HepG2 (cell line): ENCODE results near the gene BFSP1. TPM values are rescaled to one million over a fixed set of nuclear protein-coding genes. Genes with fewer than 3 reads are reported as not detected.
A peak's percentile ranks its signal among the peaks of the same experiment; 100 is the strongest.

Source experiments
- SAFB2 ChIP-seq: sonication (generic); formaldehyde crosslinking; IDR thresholded peaks from 2 replicates; pipeline ENCODE4 v1.5.1; 2020; ENCODE audit warnings: missing genetic modification reagents, low read depth, mild to moderate bottlenecking, borderline replicate concordance
- SRSF1 ChIP-seq: fragments of 200-400 bp; formaldehyde crosslinking; optimal IDR thresholded peaks from 2 replicates; pipeline ENCODE3; 2017; ENCODE audit warnings: mild to moderate bottlenecking, low read depth, low read length, moderate library complexity
- THAP11 ChIP-seq: IDR thresholded peaks from 2 replicates; pipeline ENCODE4 v1.6.1; 2016; ENCODE audit warnings: missing biosample characterization, missing genetic modification reagents
- ZNF264 ChIP-seq: sonication (generic); formaldehyde crosslinking; IDR thresholded peaks from 2 replicates; pipeline ENCODE4 v1.4.0; 2020; ENCODE audit warnings: missing genetic modification reagents
- ZNF766 ChIP-seq: sonication (generic); formaldehyde crosslinking; IDR thresholded peaks from 2 replicates; pipeline ENCODE4 v1.5.0; 2020; ENCODE audit warnings: missing genetic modification reagents, borderline replicate concordance
- polyA plus RNA-seq, 8 experiments: library from polyadenylated mRNA; depleted of rRNA in 3 of 8; stranded (reverse) in 7 of 8; unstranded in 1 of 8; fragments of >200 nt; fragmentation: Illumina TruSeq in 4 of 8; extraction: Trizol in 4 of 8; gene quantifications; 2 replicates each; pipeline versions ENCODE4 v1.2.1 to v1.2.3, GENCODE V29; 2011 to 2016; ENCODE audit warnings: low read depth in 4 of 8, missing spikeins in 1 of 8, mixed read lengths in 1 of 8; ENCODE audit not compliant: insufficient read depth in 1 of 8
- total RNA-seq, 5 experiments: library from RNA; depleted of rRNA; stranded (reverse); fragments of >200 nt; fragmentation: Illumina TruSeq; extraction: Trizol; gene quantifications; 2 replicates each; pipeline ENCODE4 v1.2.3, GENCODE V29; 2016; ENCODE audit warnings: low read depth in 1 of 5
- TF ChIP-seq, protein P1 (sequence below): sonication (generic); formaldehyde crosslinking; IDR thresholded peaks from 2 replicates; pipeline ENCODE4 v1.4.0; 2020; ENCODE audit warnings: mild to moderate bottlenecking, missing genetic modification reagents
- TF ChIP-seq, protein P2 (sequence below): sonication (generic); formaldehyde crosslinking; IDR thresholded peaks from 2 replicates; pipeline ENCODE4 v1.4.0; 2020; ENCODE audit warnings: missing genetic modification reagents, borderline replicate concordance
- TF ChIP-seq, protein P3 (sequence below): sonication (generic); formaldehyde crosslinking; IDR thresholded peaks from 2 replicates; pipeline ENCODE4 v1.4.0; 2020; ENCODE audit warnings: mild to moderate bottlenecking, missing genetic modification reagents
- TF ChIP-seq, protein P4 (sequence below): IDR thresholded peaks from 2 replicates; pipeline ENCODE4 v1.4.0; 2020; ENCODE audit warnings: mild to moderate bottlenecking, missing genetic modification reagents

The BFSP1 gene
- total and polyA plus RNA-seq, 2 of the 13 experiments (the other 11 are each of a cell fraction or from before 2014, with no cell fraction given) = 0.22 to 0.26 TPM

DNA sequence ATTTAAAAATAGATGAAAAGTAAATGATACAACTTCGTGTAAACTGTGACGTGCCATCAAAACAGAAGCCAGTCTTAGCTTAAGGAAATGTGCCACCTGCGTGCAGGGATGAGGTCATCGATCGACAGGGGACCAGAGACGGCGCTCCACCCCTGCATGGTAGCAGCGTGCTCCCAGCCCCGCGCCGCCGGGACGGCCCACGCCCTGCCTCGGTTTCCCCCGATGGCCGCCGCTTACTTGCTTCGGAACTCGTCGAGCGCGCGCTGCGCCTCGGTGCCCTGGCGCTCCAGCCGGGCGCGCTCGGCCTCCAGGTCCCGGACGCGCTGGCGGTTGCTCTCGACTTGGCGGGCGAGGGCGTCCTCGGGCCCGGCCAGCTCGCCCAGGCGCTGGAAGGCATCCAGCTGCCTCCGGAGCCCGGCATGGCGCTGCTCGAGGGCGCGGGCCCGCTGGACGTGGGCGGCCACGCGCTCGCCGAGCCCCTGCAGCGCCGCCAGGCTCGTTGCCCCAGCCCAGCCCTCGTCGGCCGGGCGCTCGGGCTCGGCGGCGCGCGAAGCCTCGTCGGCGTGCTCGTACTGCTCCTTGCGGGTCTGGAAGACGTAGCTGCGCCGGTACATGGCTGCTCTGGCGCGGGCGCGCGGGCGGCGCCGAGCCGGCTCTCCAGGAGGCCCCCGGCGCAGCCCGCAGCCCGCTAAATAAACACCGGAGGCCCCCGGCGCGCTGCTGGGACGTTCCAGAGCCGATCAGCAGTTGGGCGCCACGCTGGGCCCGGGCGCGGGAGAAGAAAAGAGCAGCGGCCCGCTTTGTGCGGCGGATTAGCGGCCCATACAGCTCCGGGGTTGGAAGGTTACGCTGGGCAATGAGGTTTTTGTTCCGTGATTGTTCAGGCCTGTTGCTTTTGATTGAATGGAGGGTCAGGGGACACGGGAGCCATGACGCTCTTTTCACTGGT is at the start of gene BFSP1 (continued):
- TF ChIP-seq, protein P1, sequence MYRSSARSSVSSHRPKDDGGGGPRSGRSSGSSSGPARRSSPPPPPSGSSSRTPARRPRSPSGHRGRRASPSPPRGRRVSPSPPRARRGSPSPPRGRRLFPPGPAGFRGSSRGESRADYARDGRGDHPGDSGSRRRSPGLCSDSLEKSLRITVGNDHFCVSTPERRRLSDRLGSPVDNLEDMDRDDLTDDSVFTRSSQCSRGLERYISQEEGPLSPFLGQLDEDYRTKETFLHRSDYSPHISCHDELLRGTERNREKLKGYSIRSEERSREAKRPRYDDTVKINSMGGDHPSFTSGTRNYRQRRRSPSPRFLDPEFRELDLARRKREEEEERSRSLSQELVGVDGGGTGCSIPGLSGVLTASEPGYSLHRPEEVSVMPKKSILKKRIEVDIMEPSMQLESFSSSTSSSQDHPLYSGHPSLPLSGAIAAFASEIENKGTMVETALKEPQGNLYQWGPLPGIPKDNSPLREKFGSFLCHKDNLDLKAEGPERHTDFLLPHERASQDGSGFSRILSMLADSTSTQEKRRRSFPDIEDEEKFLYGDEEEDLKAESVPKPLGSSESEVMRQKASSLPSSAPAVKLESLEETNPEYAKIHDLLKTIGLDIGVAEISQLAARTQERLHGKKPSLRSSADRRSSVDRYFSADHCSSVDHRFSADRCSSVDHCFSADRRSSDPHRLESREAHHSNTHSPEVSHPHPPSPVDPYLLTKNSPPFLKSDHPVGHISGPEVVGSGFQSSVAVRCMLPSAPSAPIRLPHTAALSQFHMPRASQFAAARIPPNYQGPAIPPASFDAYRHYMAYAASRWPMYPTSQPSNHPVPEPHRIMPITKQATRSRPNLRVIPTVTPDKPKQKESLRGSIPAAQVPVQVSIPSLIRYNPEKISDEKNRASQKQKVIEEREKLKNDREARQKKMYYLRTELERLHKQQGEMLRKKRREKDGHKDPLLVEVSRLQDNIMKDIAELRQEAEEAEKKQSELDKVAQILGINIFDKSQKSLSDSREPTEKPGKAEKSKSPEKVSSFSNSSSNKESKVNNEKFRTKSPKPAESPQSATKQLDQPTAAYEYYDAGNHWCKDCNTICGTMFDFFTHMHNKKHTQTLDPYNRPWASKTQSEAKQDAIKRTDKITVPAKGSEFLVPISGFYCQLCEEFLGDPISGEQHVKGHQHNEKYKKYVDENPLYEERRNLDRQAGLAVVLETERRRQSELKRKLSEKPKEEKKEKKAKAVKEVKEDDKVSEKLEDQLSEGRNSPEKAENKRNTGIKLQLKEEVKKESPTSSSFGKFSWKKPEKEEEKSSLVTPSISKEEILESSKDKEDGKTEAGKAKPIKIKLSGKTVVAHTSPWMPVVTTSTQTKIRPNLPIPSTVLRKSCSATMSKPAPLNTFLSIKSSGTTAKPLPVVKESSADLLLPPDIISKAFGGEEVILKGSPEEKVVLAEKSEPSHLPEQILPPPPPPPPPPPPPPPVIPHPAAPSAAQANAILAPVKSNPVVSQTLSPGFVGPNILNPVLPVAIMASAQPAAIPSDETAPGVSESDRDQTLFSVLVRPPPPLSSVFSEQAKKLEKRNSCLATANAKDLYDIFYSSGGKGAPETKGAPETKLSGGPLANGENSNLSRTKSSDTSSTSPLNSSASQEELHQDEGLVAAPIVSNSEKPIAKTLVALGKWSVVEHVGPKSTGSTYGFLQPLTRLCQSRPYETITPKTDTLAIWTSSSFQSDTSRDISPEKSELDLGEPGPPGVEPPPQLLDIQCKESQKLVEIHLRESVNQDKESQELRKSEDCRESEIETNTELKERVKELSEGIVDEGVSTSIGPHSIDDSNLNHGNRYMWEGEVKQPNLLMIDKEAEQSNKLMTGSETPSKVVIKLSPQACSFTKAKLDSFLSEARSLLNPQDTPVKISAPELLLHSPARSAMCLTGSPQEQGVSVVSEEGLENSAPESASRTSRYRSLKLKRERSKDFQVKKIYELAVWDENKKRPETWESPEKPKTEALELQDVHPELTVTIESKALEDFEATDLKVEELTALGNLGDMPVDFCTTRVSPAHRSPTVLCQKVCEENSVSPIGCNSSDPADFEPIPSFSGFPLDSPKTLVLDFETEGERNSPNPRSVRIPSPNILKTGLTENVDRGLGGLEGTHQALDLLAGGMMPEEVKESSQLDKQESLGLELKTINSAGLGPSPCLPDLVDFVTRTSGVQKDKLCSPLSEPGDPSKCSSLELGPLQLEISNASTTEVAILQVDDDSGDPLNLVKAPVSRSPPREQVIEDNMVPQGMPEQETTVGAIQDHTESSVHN = 0 out of 2 replicates have a peak, but pooled peaks have one; percentile 17
- TF ChIP-seq THAP11 (CRISPR knock-in tag) = 0 out of 2 replicates have a peak, but pooled peaks have one; percentile 46
- TF ChIP-seq, protein P2, sequence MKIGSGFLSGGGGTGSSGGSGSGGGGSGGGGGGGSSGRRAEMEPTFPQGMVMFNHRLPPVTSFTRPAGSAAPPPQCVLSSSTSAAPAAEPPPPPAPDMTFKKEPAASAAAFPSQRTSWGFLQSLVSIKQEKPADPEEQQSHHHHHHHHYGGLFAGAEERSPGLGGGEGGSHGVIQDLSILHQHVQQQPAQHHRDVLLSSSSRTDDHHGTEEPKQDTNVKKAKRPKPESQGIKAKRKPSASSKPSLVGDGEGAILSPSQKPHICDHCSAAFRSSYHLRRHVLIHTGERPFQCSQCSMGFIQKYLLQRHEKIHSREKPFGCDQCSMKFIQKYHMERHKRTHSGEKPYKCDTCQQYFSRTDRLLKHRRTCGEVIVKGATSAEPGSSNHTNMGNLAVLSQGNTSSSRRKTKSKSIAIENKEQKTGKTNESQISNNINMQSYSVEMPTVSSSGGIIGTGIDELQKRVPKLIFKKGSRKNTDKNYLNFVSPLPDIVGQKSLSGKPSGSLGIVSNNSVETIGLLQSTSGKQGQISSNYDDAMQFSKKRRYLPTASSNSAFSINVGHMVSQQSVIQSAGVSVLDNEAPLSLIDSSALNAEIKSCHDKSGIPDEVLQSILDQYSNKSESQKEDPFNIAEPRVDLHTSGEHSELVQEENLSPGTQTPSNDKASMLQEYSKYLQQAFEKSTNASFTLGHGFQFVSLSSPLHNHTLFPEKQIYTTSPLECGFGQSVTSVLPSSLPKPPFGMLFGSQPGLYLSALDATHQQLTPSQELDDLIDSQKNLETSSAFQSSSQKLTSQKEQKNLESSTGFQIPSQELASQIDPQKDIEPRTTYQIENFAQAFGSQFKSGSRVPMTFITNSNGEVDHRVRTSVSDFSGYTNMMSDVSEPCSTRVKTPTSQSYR (CRISPR knock-in tag) = 0 out of 2 replicates have a peak, but pooled peaks have one; percentile 23
- TF ChIP-seq ZNF766 = peak; percentile 26; the same call in 1 of the 2 replicates
- TF ChIP-seq, protein P3, sequence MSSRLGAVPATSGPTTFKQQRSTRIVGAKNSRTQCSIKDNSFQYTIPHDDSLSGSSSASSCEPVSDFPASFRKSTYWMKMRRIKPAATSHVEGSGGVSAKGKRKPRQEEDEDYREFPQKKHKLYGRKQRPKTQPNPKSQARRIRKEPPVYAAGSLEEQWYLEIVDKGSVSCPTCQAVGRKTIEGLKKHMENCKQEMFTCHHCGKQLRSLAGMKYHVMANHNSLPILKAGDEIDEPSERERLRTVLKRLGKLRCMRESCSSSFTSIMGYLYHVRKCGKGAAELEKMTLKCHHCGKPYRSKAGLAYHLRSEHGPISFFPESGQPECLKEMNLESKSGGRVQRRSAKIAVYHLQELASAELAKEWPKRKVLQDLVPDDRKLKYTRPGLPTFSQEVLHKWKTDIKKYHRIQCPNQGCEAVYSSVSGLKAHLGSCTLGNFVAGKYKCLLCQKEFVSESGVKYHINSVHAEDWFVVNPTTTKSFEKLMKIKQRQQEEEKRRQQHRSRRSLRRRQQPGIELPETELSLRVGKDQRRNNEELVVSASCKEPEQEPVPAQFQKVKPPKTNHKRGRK = peak; percentile 58; the same call in 1 of the 2 replicates
- TF ChIP-seq SRSF1 = peak; percentile 81
- TF ChIP-seq SAFB2 (CRISPR knock-in tag) = peak; percentile 73
- TF ChIP-seq, protein P4, sequence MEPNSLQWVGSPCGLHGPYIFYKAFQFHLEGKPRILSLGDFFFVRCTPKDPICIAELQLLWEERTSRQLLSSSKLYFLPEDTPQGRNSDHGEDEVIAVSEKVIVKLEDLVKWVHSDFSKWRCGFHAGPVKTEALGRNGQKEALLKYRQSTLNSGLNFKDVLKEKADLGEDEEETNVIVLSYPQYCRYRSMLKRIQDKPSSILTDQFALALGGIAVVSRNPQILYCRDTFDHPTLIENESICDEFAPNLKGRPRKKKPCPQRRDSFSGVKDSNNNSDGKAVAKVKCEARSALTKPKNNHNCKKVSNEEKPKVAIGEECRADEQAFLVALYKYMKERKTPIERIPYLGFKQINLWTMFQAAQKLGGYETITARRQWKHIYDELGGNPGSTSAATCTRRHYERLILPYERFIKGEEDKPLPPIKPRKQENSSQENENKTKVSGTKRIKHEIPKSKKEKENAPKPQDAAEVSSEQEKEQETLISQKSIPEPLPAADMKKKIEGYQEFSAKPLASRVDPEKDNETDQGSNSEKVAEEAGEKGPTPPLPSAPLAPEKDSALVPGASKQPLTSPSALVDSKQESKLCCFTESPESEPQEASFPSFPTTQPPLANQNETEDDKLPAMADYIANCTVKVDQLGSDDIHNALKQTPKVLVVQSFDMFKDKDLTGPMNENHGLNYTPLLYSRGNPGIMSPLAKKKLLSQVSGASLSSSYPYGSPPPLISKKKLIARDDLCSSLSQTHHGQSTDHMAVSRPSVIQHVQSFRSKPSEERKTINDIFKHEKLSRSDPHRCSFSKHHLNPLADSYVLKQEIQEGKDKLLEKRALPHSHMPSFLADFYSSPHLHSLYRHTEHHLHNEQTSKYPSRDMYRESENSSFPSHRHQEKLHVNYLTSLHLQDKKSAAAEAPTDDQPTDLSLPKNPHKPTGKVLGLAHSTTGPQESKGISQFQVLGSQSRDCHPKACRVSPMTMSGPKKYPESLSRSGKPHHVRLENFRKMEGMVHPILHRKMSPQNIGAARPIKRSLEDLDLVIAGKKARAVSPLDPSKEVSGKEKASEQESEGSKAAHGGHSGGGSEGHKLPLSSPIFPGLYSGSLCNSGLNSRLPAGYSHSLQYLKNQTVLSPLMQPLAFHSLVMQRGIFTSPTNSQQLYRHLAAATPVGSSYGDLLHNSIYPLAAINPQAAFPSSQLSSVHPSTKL (CRISPR knock-in tag) = peak; percentile 62
- peak; percentile 63; the same call in 1 of the 2 replicates for TF ChIP-seq ZNF264 (CRISPR knock-in tag)
